Fibroblast of pulmonary artery (primary cell): ENCODE measurements around the gene DMRTA1.
A peak's percentile ranks its signal among the peaks of the same experiment; 100 is the strongest.
"Not testable (repeated sequence)": the region's sequence is repeated elsewhere in the genome, so short reads cannot be mapped to it uniquely, and the experiment has no call there.

ENCODE experiments used
- DNase-seq: peaks from one replicate; pipeline ENCODE4 v3.0.0-alpha.2; 2010; ENCODE audit warnings: low read depth
- H3K4me3 ChIP-seq: replicated peaks from 2 replicates; pipeline ENCODE4 v1.5.1; 2011; ENCODE audit warnings: low read depth, mild to moderate bottlenecking, control low read depth, low read length, moderate library complexity
- CTCF ChIP-seq: IDR thresholded peaks from 2 replicates; pipeline ENCODE4 v1.5.1; 2011; ENCODE audit warnings: mild to moderate bottlenecking, control low read depth, low read length, inconsistent platforms; ENCODE audit errors: missing control alignments

The DMRTA1 gene

GRCh38 chr9:22457448-22457847 lies 10.8 kb downstream of the DMRTA1 start:
- H3K4me3 ChIP-seq, result no peak overlapping the region
- no peak for TF ChIP-seq CTCF
- DNase-seq, result no peak

DNA sequence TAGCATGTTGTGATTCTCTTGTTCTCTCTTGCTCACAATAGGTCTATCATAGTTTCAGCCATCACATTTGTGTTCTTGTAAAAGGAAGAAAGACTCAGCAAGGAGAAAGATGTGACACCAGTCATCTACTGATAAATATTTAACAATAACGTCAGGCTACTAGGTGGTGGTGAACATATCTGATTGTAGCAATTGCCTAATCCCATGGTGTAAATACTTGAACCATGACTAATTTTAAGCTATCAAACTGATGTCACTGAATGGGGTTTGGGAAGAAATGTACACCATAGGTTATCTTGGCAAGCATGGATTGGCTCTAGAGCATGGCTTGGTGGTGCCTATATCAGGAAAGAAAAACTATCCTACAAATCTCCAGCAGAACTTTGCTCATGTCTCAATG lies 16.6 kb downstream of the DMRTA1 start:
- no peak for DNase-seq
- H3K4me3 ChIP-seq, result no peak overlapping the region
- no peak for TF ChIP-seq CTCF

DNA sequence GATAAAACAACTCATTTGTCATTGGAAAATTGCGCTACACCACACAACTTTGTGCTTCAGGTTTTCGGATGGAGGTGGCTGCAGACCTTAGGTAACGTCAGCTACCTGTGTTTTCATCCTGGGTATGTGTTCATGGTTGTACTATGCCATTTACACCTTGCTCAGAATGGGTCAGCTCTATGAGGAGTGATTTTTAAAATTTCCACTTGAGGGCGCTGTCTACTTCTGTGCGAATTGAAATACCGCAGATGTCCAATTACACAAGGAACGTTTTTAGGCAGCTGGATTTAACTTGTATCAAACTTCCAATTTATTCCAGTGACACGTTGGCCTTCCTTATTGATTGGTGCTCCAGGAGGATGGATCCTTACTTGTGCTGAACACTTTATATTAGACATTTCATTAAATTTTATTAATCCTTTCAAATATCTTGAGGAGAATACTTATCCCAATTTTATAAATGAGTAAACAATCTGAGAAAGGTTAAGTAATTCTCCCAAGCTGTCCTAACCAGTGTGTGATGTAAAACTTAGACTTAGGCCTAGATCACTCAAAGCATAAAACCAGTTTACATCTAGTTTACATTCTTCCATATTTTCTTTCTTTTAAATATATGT lies 23.4 kb downstream of the DMRTA1 start:
- DNase-seq, result peak; percentile 39
- H3K4me3 ChIP-seq, result no peak overlapping the region
- peak; percentile 63 for TF ChIP-seq CTCF

DNA sequence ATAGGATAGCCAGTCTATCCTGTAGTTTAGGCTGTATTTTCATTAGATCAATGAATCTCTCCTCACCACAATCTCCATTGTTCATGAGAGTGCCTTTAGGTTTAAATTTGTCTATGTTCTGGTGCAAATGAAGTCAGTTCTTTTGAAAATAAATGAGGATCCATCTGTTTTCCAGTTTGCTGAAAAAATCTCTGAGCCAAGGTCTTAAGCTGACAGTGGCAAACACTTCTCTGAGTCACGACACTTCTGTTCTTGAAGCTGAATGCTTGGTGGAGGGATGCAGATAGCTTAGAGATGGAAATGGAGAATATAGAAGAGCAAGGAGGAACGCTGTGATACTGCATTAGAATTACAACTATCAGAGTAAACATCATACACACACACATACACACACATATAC lies 34.9 kb downstream of the DMRTA1 start:
- TF ChIP-seq CTCF, result no peak
- DNase-seq, result no peak
- no peak overlapping the region for H3K4me3 ChIP-seq

DNA sequence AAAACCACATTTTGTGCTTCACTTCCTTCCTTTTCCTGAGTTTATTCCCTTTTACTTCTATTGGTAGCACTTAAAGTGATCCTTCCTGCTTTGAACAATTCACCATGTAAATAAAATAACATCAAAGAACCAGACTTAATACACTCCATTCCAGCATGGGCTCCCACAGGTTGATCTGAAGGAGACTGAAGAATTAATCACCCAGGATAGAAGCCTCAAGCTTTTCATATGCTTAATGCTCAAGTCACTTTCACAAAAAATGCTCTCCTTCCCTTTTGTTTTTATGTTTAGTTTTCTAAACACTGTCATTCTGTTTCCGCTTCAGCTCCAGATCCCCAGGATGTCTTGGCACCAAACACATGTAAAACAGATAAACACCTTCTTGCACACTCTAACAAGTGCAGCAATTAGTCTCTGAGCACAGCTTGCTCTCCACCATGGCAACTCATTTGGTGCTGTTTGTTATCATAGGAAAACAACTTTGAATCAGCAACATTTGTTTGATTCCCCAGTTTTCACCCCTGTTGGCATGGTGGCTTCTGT lies 37.0 kb downstream of the DMRTA1 start:
- H3K4me3 ChIP-seq, result no peak overlapping the region
- no peak for DNase-seq
- TF ChIP-seq CTCF, result no peak

DNA sequence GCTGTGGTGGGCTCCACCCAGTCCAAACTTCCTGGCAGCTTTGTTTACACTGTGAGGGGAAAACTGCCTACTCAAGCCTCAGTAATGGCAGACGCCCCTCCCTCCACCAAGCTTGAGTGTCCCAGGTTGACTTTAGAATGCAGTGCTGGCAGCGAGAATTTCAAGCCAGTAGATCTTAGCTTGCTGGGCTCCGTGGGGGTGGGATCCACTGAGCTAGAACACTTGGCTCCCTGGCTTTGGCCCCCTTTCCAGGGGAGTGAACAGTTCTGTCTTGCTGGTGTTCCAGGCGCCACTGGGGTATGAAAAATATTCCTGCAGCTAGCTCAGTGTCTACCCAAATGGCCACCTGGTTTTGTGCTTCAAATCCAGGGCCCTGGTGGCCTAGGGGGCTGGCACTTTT lies 49.6 kb downstream of the DMRTA1 start:
- not testable (repeated sequence) for H3K4me3 ChIP-seq, DNase-seq
